GM18867 (cell line): Measurements from ENCODE around the gene ZNF512B.

Experiments
- ATAC-seq: cut with Tn5 transposase; IDR thresholded peaks from one replicate; pipeline ENCODE4 v1.9.1; 2021; ENCODE audit warnings: mild to moderate bottlenecking, moderate library complexity; ENCODE audit not compliant: unreplicated experiment

Gene ZNF512B

GRCh38 chr20:63951398-63952209, 18.1 kb downstream of the ZNF512B start:
- no peak for ATAC-seq

GRCh38 chr20:63950701-63951397, 18.9 kb downstream of the ZNF512B start:
- no peak for ATAC-seq

GRCh38 chr20:63947638-63948456, 21.9 kb downstream of the ZNF512B start:
- no peak for ATAC-seq

GRCh38 chr20:63946986-63947637, 22.6 kb downstream of the ZNF512B start:
- ATAC-seq: no peak

GRCh38 chr20:63945921-63946920, 23.5 kb downstream of the ZNF512B start:
- ATAC-seq: no peak

GRCh38 chr20:63945031-63945658, 24.6 kb downstream of the ZNF512B start:
- no peak for ATAC-seq

GRCh38 chr20:63944078-63944941, 25.4 kb downstream of the ZNF512B start:
- no peak for ATAC-seq

GRCh38 chr20:63943808-63944077, 26.0 kb downstream of the ZNF512B start:
- ATAC-seq: no peak

- ATAC-seq: no peak
These were observed 26.5 kb downstream of the ZNF512B start for GRCh38 chr20:63942969-63943807.

GRCh38 chr20:63942250-63942951, 27.3 kb downstream of the ZNF512B start:
- ATAC-seq: no peak

- no peak for ATAC-seq
These were observed 28.2 kb downstream of the ZNF512B start for GRCh38 chr20:63941282-63942081.

GRCh38 chr20:63940472-63941266, 29.1 kb downstream of the ZNF512B start:
- no peak for ATAC-seq

GRCh38 chr20:63940071-63940471, 29.7 kb downstream of the ZNF512B start:
- ATAC-seq: no peak

GRCh38 chr20:63939061-63939935, 30.4 kb downstream of the ZNF512B start:
- ATAC-seq: no peak
